ENCODE data around the gene FUCA1. TPM values are rescaled to one million over a fixed set of nuclear protein-coding genes. Genes with fewer than 3 reads are reported as not detected.
A peak's percentile ranks its signal among the peaks of the same experiment; 100 is the strongest.
"Not testable (repeated sequence)": the region's sequence is repeated elsewhere in the genome, so short reads cannot be mapped to it uniquely, and the experiment has no call there.

Gene FUCA1
- total RNA-seq, 1 donor from 2014 or later = 3.3 TPM

GRCh38 chr1:23802809-23803342 is 65.2 kb downstream of the FUCA1 start:
- not testable (repeated sequence) for H3K9me3 Mint-ChIP-seq; DNase-seq (ENCODE audit: low spot score); H3K27me3 Mint-ChIP-seq (ENCODE audit: low read depth); H3K4me3 Mint-ChIP-seq (ENCODE audit: low read depth); H3K27ac Mint-ChIP-seq
- peaks cover 20% of the 10 kb centered on the region for H3K36me3 Mint-ChIP-seq (ENCODE audit: low read depth)
- intact Hi-C loops (cut with micrococcal nuclease) = loop anchor here (10.0 kb wide), 1 partner anchor 172 kb away; no protein-coding TSS in a partner anchor
- H3K4me1 Mint-ChIP-seq (ENCODE audit: low read depth) = peaks cover 12% of the 10 kb centered on the region

GRCh38 chr1:23801876-23802275 is 66.2 kb downstream of the FUCA1 start:
- Mint-ChIP-seq H3K27ac (peak overlapping the region; percentile 21), H3K9me3 (no peaks in the 10 kb centered on the region), H3K4me1 (ENCODE audit: low read depth) (peaks cover 11% of the 10 kb centered on the region), H3K4me3 (ENCODE audit: low read depth) (peak overlapping the region; percentile 62), H3K27me3 (ENCODE audit: low read depth) (no peaks in the 10 kb centered on the region), H3K36me3 (ENCODE audit: low read depth) (peaks cover 26% of the 10 kb centered on the region)
- no peak for DNase-seq (ENCODE audit: low spot score)
- intact Hi-C loops (cut with micrococcal nuclease) = loop anchor here (10.0 kb wide), 1 partner anchor 173 kb away; no protein-coding TSS in a partner anchor

GRCh38 chr1:23801338-23801748 is 66.7 kb downstream of the FUCA1 start:
- no peaks in the 10 kb centered on the region for H3K9me3 Mint-ChIP-seq
- H3K36me3 Mint-ChIP-seq (ENCODE audit: low read depth) = peaks cover 30% of the 10 kb centered on the region
- DNase-seq (ENCODE audit: low spot score) = no peak
- peaks cover 11% of the 10 kb centered on the region for H3K4me1 Mint-ChIP-seq (ENCODE audit: low read depth)
- H3K4me3 Mint-ChIP-seq (ENCODE audit: low read depth) = peak overlapping the region; percentile 97
- peak overlapping the region; percentile 55 for H3K27ac Mint-ChIP-seq
- H3K27me3 Mint-ChIP-seq (ENCODE audit: low read depth) = no peaks in the 10 kb centered on the region
- intact Hi-C loops (cut with micrococcal nuclease) = loop anchor here (10.0 kb wide), 1 partner anchor 173 kb away; no protein-coding TSS in a partner anchor

GRCh38 chr1:23800400-23801337 is 67.4 kb downstream of the FUCA1 start, which contains the start of gene GALE:
Gene GALE, minus strand, starts transcription at chr1:23800754. Its CDS starts 1,747 bp downstream, at chr1:23799007.
- peaks cover 30% of the 10 kb centered on the region for H3K36me3 Mint-ChIP-seq (ENCODE audit: low read depth)
- peaks cover 11% of the 10 kb centered on the region for H3K4me1 Mint-ChIP-seq (ENCODE audit: low read depth)
- H3K4me3 Mint-ChIP-seq (ENCODE audit: low read depth) = peak within 1 kb of the TSS; percentile 97
- peak; percentile 93 for DNase-seq (ENCODE audit: low spot score)
- no peaks in the 10 kb centered on the region for H3K27me3 Mint-ChIP-seq (ENCODE audit: low read depth)
- no peaks in the 10 kb centered on the region for H3K9me3 Mint-ChIP-seq
- peak within 1 kb of the TSS; percentile 86 for H3K27ac Mint-ChIP-seq
- intact Hi-C loops (cut with micrococcal nuclease) = loop anchor here (1.0 to 10.0 kb wide), 3 partner anchors 9 to 174 kb away; partner anchors contain the start of genes LYPLA2 and PITHD1

GRCh38 chr1:23799570-23800399 is 68.3 kb downstream of the FUCA1 start:
- Mint-ChIP-seq H3K27me3 (ENCODE audit: low read depth) (no peaks in the 10 kb centered on the region), H3K9me3 (no peaks in the 10 kb centered on the region), H3K27ac (peak overlapping the region; percentile 86), H3K4me3 (ENCODE audit: low read depth) (peak overlapping the region; percentile 97), H3K4me1 (ENCODE audit: low read depth) (peaks cover 11% of the 10 kb centered on the region), H3K36me3 (ENCODE audit: low read depth) (peaks cover 35% of the 10 kb centered on the region)
- no peak for DNase-seq (ENCODE audit: low spot score)
- intact Hi-C loops (cut with micrococcal nuclease) = loop anchor here (1.0 to 10.0 kb wide), 3 partner anchors 8 to 175 kb away; partner anchors contain the start of genes LYPLA2 and PITHD1

DNA sequence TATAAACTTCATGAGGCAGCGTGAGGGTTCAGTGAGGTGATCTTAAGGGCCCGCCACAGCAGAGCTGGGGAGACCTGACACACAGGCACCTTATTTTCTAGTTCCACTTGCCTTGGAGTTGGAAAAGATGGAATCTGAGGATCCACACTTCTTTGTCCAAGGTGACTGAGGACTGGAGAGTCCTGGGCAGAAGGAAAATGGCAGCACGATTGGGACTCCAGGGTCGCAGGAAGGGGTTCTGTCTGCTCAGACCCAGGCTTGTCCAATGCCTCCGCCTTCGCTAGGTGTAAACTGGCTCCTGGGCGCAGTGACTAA is 68.9 kb downstream of the FUCA1 start:
- no peaks in the 10 kb centered on the region for H3K9me3 Mint-ChIP-seq
- DNase-seq (ENCODE audit: low spot score) = no peak
- peak overlapping the region; percentile 97 for H3K4me3 Mint-ChIP-seq (ENCODE audit: low read depth)
- intact Hi-C loops (cut with micrococcal nuclease) = no loop called here
- H3K36me3 Mint-ChIP-seq (ENCODE audit: low read depth) = peaks cover 38% of the 10 kb centered on the region
- H3K27me3 Mint-ChIP-seq (ENCODE audit: low read depth) = no peaks in the 10 kb centered on the region
- peaks cover 11% of the 10 kb centered on the region for H3K4me1 Mint-ChIP-seq (ENCODE audit: low read depth)
- H3K27ac Mint-ChIP-seq = peak overlapping the region; percentile 86

GRCh38 chr1:23798662-23799142 is 69.4 kb downstream of the FUCA1 start:
- intact Hi-C loops (cut with micrococcal nuclease) = no loop called here
- Mint-ChIP-seq H3K9me3 (no peaks in the 10 kb centered on the region), H3K4me3 (ENCODE audit: low read depth) (peak overlapping the region; percentile 97), H3K27ac (no peak overlapping the region), H3K4me1 (ENCODE audit: low read depth) (peaks cover 11% of the 10 kb centered on the region), H3K36me3 (ENCODE audit: low read depth) (peaks cover 33% of the 10 kb centered on the region), H3K27me3 (ENCODE audit: low read depth) (no peaks in the 10 kb centered on the region)
- no peak for DNase-seq (ENCODE audit: low spot score)

- peaks cover 11% of the 10 kb centered on the region for H3K4me1 Mint-ChIP-seq (ENCODE audit: low read depth)
- intact Hi-C loops (cut with micrococcal nuclease) = no loop called here
- no peak for DNase-seq (ENCODE audit: low spot score)
- peaks cover 38% of the 10 kb centered on the region for H3K36me3 Mint-ChIP-seq (ENCODE audit: low read depth)
- no peaks in the 10 kb centered on the region for H3K27me3 Mint-ChIP-seq (ENCODE audit: low read depth)
- no peak overlapping the region for H3K27ac Mint-ChIP-seq
- H3K9me3 Mint-ChIP-seq = no peaks in the 10 kb centered on the region
- no peak overlapping the region for H3K4me3 Mint-ChIP-seq (ENCODE audit: low read depth)
These were observed 70.3 kb downstream of the FUCA1 start for GRCh38 chr1:23797478-23798448.

GRCh38 chr1:23796466-23797271 is 71.4 kb downstream of the FUCA1 start:
- Mint-ChIP-seq H3K9me3 (no peaks in the 10 kb centered on the region), H3K27me3 (ENCODE audit: low read depth) (no peaks in the 10 kb centered on the region), H3K27ac (no peak overlapping the region), H3K4me3 (ENCODE audit: low read depth) (peak overlapping the region; percentile 5), H3K4me1 (ENCODE audit: low read depth) (peaks cover 12% of the 10 kb centered on the region), H3K36me3 (ENCODE audit: low read depth) (peaks cover 41% of the 10 kb centered on the region)
- intact Hi-C loops (cut with micrococcal nuclease) = no loop called here
- DNase-seq (ENCODE audit: low spot score) = no peak

- Mint-ChIP-seq H3K4me1 (ENCODE audit: low read depth) (peaks cover 12% of the 10 kb centered on the region), H3K9me3 (no peaks in the 10 kb centered on the region), H3K36me3 (ENCODE audit: low read depth) (peaks cover 48% of the 10 kb centered on the region), H3K4me3 (ENCODE audit: low read depth) (no peak overlapping the region), H3K27ac (no peak overlapping the region), H3K27me3 (ENCODE audit: low read depth) (no peaks in the 10 kb centered on the region)
- no peak for DNase-seq (ENCODE audit: low spot score)
- intact Hi-C loops (cut with micrococcal nuclease) = no loop called here
These were observed 72.2 kb downstream of the FUCA1 start for GRCh38 chr1:23795676-23796465.

Measured in activated T-helper 2 cell treated with anti-CD3 and anti-CD28 coated beads, Interferon-gamma antibody, Interleukin-2, Interleukin-4, amounts not matched to agents 10 μg/mL and 5 μg/mL and 100 μg/mL, durations not matched to agents 14 hours and 24 hours and 36 hours (primary cell).